OCI-LY3 (cell line): ENCODE data around the gene HHATL.

Experiments used
- H2AFZ ChIP-seq: fragments of 200-600, 300-600 bp; shearing (Covaris generic); 2 replicates; pipeline ENCODE4 v1.6.0; 2014; ENCODE audit warnings: antibody characterized with exemption, low read depth, low read length
- H3K27ac ChIP-seq: fragments of 200-600, 300-600 bp; sonication (generic); 2 replicates; pipeline ENCODE4 v1.5.1; 2014; ENCODE audit warnings: mild to moderate bottlenecking, low read length, moderate library complexity, mixed read lengths
- H3K27me3 ChIP-seq: fragments of 200-600, 300-600 bp; sonication (generic); 2 replicates; pipeline ENCODE4 v1.6.1; 2014; ENCODE audit warnings: low read depth, low read length, mixed read lengths
- H3K36me3 ChIP-seq: fragments of 200-600, 300-600 bp; sonication (generic); replicated peaks from 2 replicates; pipeline ENCODE3; 2014; ENCODE audit warnings: low read depth, low read length, mixed read lengths
- H3K4me1 ChIP-seq: fragments of 300-600, 200-600 bp; sonication (generic); 2 replicates; pipeline ENCODE4 v1.6.1; 2014; ENCODE audit warnings: low read length, mixed read lengths
- H3K4me2 ChIP-seq: fragments of 200-600, 300-600 bp; sonication (generic); 2 replicates; pipeline ENCODE4 v1.6.1; 2014; ENCODE audit warnings: low read length, mixed read lengths
- H3K4me3 ChIP-seq: fragments of 300-600, 200-600 bp; sonication (generic); 2 replicates; pipeline ENCODE4 v1.5.1; 2014; ENCODE audit warnings: antibody characterized with exemption, mild to moderate bottlenecking, low read length, moderate library complexity
- H3K79me2 ChIP-seq: fragments of 300-600, 200-600 bp; shearing (Covaris generic); 2 replicates; pipeline ENCODE4 v1.6.1; 2014; ENCODE audit warnings: mild to moderate bottlenecking, low read length, mixed read lengths
- H3K9ac ChIP-seq: fragments of 300-600, 200-600 bp; shearing (Covaris generic); 2 replicates; pipeline ENCODE4 v1.6.0; 2014; ENCODE audit warnings: mild to moderate bottlenecking, low read length, moderate library complexity
- H3K9me3 ChIP-seq: fragments of 200-600, 300-600 bp; shearing (Covaris generic); 2 replicates; pipeline ENCODE4 v1.6.1; 2014; ENCODE audit warnings: low read length, mixed read lengths; ENCODE audit not compliant: insufficient read depth
- H4K20me1 ChIP-seq: fragments of 200-600, 300-600 bp; sonication (generic); 2 replicates; pipeline ENCODE4 v1.6.1; 2016; ENCODE audit warnings: low read length, mixed read lengths; ENCODE audit not compliant: insufficient read depth
- CTCF ChIP-seq: fragments of 200-600, 300-600 bp; sonication (generic); IDR thresholded peaks from 2 replicates; pipeline ENCODE4 v1.5.1; 2014; ENCODE audit warnings: antibody characterized with exemption, low read length, low read depth
- EZH2phosphoT487 ChIP-seq: fragments of 200-600 bp; shearing (Covaris generic); IDR thresholded peaks from 2 replicates; pipeline ENCODE4 v1.6.1; 2018; ENCODE audit warnings: antibody characterized with exemption, mixed run types, low read depth

The HHATL gene

DNA sequence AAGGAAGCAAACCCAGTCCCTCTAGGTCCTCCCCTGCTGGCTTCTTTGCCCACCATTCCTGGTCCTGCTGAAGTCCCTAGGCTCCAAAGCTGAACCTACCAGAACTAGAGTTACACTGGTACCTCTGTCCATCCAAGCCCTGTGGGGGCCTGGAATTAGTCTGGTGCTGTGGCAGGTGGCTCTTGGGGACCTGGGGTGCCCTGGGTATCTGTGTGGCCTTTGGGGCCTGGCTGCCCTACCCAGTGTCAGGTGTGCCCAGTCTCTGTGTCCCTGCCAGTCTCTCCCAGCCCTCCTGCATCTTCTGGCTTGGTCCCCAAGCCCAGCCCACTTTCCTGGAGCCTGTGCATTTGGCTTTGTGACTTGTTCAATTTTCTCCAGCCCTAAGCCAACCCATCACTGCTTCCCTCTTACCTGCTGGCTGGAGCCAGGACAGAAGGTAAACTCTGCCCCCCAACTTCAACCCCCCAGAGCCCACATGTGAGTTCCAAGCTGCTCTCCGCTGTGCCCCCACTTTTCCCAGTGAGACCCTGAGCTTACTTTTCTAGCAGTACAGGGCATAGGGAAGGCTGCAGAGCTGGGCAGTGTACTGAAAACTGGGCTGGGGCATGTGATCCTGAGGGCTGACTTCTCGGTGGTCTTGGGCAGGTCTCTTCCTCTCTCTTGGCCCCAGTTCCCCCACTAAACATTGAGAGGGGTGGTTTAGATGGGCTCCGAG lies 28.3 kb upstream of the HHATL start:
- no peaks in the 10 kb centered on the region for H3K79me2 ChIP-seq
- peak overlapping the region; percentile 38 for H3K4me2 ChIP-seq
- no peaks in the 10 kb centered on the region for H3K9me3 ChIP-seq
- H3K4me3 ChIP-seq, result no peak overlapping the region
- H3K27me3 ChIP-seq, result peaks cover under 1% of the 10 kb centered on the region; the same call in 1 of the 2 replicates
- H4K20me1 ChIP-seq, result no peaks in the 10 kb centered on the region
- peaks cover 13% of the 10 kb centered on the region for H3K4me1 ChIP-seq
- H3K9ac ChIP-seq, result no peak overlapping the region
- TF ChIP-seq EZH2phosphoT487 (no peak), CTCF (no peak)
- no peaks in the 10 kb centered on the region for H3K36me3 ChIP-seq
- H3K27ac ChIP-seq, result no peak overlapping the region
- H2AFZ ChIP-seq, result peak overlapping the region; percentile 84

- no peak overlapping the region for H2AFZ ChIP-seq
- H3K4me3 ChIP-seq, result no peak overlapping the region
- no peaks in the 10 kb centered on the region for H4K20me1 ChIP-seq
- no peaks in the 10 kb centered on the region for H3K9me3 ChIP-seq
- no peaks in the 10 kb centered on the region for H3K36me3 ChIP-seq
- peaks cover 6% of the 10 kb centered on the region; the same call in 1 of the 2 replicates for H3K27me3 ChIP-seq
- H3K9ac ChIP-seq, result no peak overlapping the region
- H3K4me1 ChIP-seq, result peaks cover 13% of the 10 kb centered on the region
- no peak overlapping the region for H3K27ac ChIP-seq
- H3K79me2 ChIP-seq, result no peaks in the 10 kb centered on the region
- TF ChIP-seq EZH2phosphoT487 (no peak), CTCF (no peak)
- H3K4me2 ChIP-seq, result no peak overlapping the region
These were observed 27.7 kb upstream of the HHATL start for GRCh38 chr3:42730294-42730693.

- no peaks in the 10 kb centered on the region for H3K36me3 ChIP-seq
- H2AFZ ChIP-seq, result no peak overlapping the region
- TF ChIP-seq EZH2phosphoT487 (no peak), CTCF (no peak)
- H3K4me2 ChIP-seq, result no peak overlapping the region
- H3K9ac ChIP-seq, result no peak overlapping the region
- H3K4me3 ChIP-seq, result no peak overlapping the region
- H3K4me1 ChIP-seq, result peaks cover 13% of the 10 kb centered on the region
- no peaks in the 10 kb centered on the region for H3K79me2 ChIP-seq
- peaks cover 6% of the 10 kb centered on the region; the same call in 1 of the 2 replicates for H3K27me3 ChIP-seq
- H4K20me1 ChIP-seq, result no peaks in the 10 kb centered on the region
- H3K27ac ChIP-seq, result no peak overlapping the region
- no peaks in the 10 kb centered on the region for H3K9me3 ChIP-seq
These were observed 27.0 kb upstream of the HHATL start for GRCh38 chr3:42729404-42730145.

DNA sequence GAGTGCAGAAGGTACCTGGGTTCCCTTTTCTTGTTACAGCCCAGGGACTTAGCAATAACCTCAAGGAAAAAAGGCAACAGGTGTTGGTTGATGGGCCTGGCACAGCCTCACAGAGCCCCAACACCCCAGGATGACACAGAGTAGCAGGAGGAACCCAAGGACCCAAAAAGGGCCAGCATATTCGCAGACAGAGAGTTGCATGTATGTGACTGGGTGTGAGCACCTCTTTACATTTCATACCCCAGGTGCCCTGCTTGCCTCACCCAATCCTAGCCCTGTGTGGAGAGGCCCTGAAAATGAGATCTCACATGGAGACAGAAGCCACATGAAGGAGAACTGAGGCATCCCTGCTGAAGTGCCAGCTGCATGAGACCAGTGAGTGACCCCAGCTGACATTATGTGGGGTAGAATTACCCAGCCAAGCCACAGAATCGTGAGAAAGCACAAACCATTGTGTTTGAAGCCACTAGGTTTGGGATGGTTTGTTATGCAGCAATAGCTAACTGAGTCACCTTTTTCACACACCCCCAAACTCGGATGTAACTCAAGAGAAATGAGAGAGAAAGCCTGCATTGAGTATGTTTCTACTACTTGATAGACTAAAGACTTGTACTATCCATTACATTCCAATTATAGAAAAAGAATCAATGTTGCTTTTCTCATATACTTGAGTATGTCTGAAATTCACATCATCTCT lies 26.2 kb upstream of the HHATL start:
- Histone ChIP-seq H3K27ac (no peak overlapping the region), H3K4me2 (no peak overlapping the region), H3K27me3 (peaks cover 6% of the 10 kb centered on the region; the same call in 1 of the 2 replicates), H3K4me3 (no peak overlapping the region), H4K20me1 (no peaks in the 10 kb centered on the region), H3K4me1 (peaks cover 13% of the 10 kb centered on the region), H3K79me2 (no peaks in the 10 kb centered on the region), H2AFZ (no peak overlapping the region), H3K9ac (no peak overlapping the region), H3K36me3 (no peaks in the 10 kb centered on the region), H3K9me3 (no peaks in the 10 kb centered on the region)
- TF ChIP-seq EZH2phosphoT487 (no peak), CTCF (no peak)
